Uterus (tissue), 2 donors: ENCODE results near the gene ESPL1.

Experiments
- CTCF ChIP-seq, 4 experiments: fragments of 200-600 bp in 2 of 4; fragments of 450-650 bp in 2 of 4; sonication (generic) in 2 of 4; IDR thresholded peaks; one replicate each; pipeline ENCODE4 v1.5.1; 2016 to 2019; ENCODE audit warnings: antibody characterized with exemption in 4 of 4, mild to moderate bottlenecking in 2 of 4, moderate library complexity in 1 of 4
- POLR2A ChIP-seq, 2 donors: fragments of 450-650 bp; IDR thresholded peaks; one replicate each; pipeline ENCODE4 v1.6.1; 2016; ENCODE audit warnings: antibody characterized with exemption in 2 of 2, mild to moderate bottlenecking in 1 of 2, moderate library complexity in 1 of 2

- TF ChIP-seq CTCF (IDR thresholded peaks at IDR 0.05) (no peak), POLR2A (IDR thresholded peaks at IDR 0.05) (no peak)
These were observed 6.3 kb downstream of the ESPL1 start for GRCh38 chr12:53274445-53274844.
